ENCODE measurements around the gene CEP170B.
"Not testable (repeated sequence)": the region's sequence is repeated elsewhere in the genome, so short reads cannot be mapped to it uniquely, and the experiment has no call there.

DNA sequence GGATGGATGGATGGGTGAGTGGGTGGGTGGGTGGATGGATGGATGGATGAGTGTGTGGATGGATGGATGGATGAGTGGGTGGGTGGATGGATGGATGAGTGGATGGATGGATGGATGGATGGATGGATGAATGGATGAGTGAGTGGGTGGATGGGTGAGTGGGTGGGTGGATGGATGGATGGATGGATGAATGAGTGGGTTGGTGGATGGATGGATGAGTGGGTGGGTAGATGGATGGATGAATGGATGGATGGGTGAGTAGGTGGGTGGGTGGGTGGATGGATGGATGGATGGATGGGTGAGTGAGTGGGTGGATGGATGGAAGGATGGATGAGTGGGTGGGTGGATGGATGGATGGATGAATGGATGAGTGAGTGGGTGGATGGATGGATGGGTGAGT, 25.2 kb downstream of the CEP170B start:
- TF ChIP-seq EZH2 (IDR thresholded peaks at IDR 0.05; ENCODE audit: borderline replicate concordance, low read length): not testable (repeated sequence)
- TF ChIP-seq, protein P1, sequence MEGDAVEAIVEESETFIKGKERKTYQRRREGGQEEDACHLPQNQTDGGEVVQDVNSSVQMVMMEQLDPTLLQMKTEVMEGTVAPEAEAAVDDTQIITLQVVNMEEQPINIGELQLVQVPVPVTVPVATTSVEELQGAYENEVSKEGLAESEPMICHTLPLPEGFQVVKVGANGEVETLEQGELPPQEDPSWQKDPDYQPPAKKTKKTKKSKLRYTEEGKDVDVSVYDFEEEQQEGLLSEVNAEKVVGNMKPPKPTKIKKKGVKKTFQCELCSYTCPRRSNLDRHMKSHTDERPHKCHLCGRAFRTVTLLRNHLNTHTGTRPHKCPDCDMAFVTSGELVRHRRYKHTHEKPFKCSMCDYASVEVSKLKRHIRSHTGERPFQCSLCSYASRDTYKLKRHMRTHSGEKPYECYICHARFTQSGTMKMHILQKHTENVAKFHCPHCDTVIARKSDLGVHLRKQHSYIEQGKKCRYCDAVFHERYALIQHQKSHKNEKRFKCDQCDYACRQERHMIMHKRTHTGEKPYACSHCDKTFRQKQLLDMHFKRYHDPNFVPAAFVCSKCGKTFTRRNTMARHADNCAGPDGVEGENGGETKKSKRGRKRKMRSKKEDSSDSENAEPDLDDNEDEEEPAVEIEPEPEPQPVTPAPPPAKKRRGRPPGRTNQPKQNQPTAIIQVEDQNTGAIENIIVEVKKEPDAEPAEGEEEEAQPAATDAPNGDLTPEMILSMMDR (IDR thresholded peaks at IDR 0.05; ENCODE audit: low read length): not testable (repeated sequence)
